Transverse colon (tissue), 4 donors: ENCODE results near the gene CDH22. TPM values are rescaled to one million over a fixed set of nuclear protein-coding genes. Genes with fewer than 3 reads are reported as not detected.

Experiments
- DNase-seq: peaks from one replicate; pipeline ENCODE4 v3.0.0-alpha.2; 2019
- H3K27ac ChIP-seq, 4 donors: fragments of 200-600 bp; sonication (generic); 2 replicates each; pipeline ENCODE4 v1.5.1; 2016 to 2018; ENCODE audit warnings: inconsistent platforms in 4 of 4
- H3K27me3 ChIP-seq: fragments of 200-600 bp; sonication (generic); 2 replicates; pipeline ENCODE4 v1.5.1; 2017; ENCODE audit warnings: inconsistent platforms
- H3K36me3 ChIP-seq, 4 donors: fragments of 200-600 bp; sonication (generic); 2 replicates each; pipeline ENCODE4 v1.5.1; 2017 to 2019; ENCODE audit warnings: inconsistent platforms in 4 of 4
- H3K4me1 ChIP-seq, 4 donors: fragments of 200-600 bp; sonication (generic); 2 replicates each; pipeline ENCODE4 v1.5.1; 2017 to 2020; ENCODE audit warnings: inconsistent platforms in 4 of 4
- H3K4me3 ChIP-seq, 4 donors: fragments of 200-600 bp; sonication (generic); 1 replicate in 1 of 4; 2 replicates in 3 of 4; pipeline versions ENCODE4 v1.5.1 to v1.6.1; 2017 to 2019; ENCODE audit warnings: inconsistent platforms in 4 of 4
- H3K9me3 ChIP-seq, 2 donors: fragments of 200-600 bp; sonication (generic); 2 replicates each; pipeline ENCODE4 v1.5.1; 2017 to 2019; ENCODE audit warnings: inconsistent platforms in 2 of 2
- EP300 ChIP-seq: sonication (generic); formaldehyde crosslinking; IDR thresholded peaks from one replicate; pipeline ENCODE4 v1.6.1; 2017; ENCODE audit warnings: antibody characterized with exemption, low read depth
- POLR2A ChIP-seq: fragments of 450-650 bp; IDR thresholded peaks from one replicate; pipeline ENCODE4 v1.6.1; 2016; ENCODE audit warnings: antibody characterized with exemption, mild to moderate bottlenecking, moderate library complexity
- POLR2AphosphoS5 ChIP-seq, 3 donors: sonication (generic); formaldehyde crosslinking; IDR thresholded peaks; one replicate each; pipeline ENCODE4 v1.6.1; 2016; ENCODE audit warnings: antibody characterized with exemption in 3 of 3
- WGBS, 2 donors: methylation state at CpG; one replicate each; pipeline ENCODE4 v1.1.5; 2018; ENCODE audit warnings: low coverage in 1 of 2; 5-methylcytosine and 5-hydroxymethylcytosine counted together
- in situ Hi-C, 4 donors: fragments of 200-750 bp; cut with MboI; loops; one replicate each; pipeline versions ENCODE4 v1.15.0 to v1.15.1; 2017; ENCODE audit warnings: low sequenced_read_pairs in 3 of 4, low pct_ligation_motif_present in 1 of 4, low pct_unique_long_range_greater_than_20kb in 1 of 4
- intact Hi-C: fragments of 100-400 bp; cut with DNase I; formaldehyde crosslinking; loops from one replicate; pipeline ENCODE4 v1.15.1; 2023; ENCODE audit warnings: low total_unique reads
- total RNA-seq, 4 donors: library from RNA; depleted of rRNA; stranded (reverse); fragments of >200 nt; gene quantifications; one replicate each; pipeline ENCODE4 v1.1.0, GENCODE V29; 2016
- TF ChIP-seq, protein P1 (sequence below), 5 experiments: fragments of 200-600 bp in 3 of 5; fragments of 450-650 bp in 2 of 5; sonication (generic) in 3 of 5; IDR thresholded peaks; 1 replicate in 2 of 5; 2 replicates in 3 of 5; pipeline ENCODE4 v1.5.1; 2016 to 2017; ENCODE audit warnings: antibody characterized with exemption in 5 of 5, inconsistent platforms in 3 of 5, mild to moderate bottlenecking in 2 of 5, moderate library complexity in 1 of 5

Gene CDH22
- total RNA-seq, 4 donors from 2014 or later, result not detected

DNA sequence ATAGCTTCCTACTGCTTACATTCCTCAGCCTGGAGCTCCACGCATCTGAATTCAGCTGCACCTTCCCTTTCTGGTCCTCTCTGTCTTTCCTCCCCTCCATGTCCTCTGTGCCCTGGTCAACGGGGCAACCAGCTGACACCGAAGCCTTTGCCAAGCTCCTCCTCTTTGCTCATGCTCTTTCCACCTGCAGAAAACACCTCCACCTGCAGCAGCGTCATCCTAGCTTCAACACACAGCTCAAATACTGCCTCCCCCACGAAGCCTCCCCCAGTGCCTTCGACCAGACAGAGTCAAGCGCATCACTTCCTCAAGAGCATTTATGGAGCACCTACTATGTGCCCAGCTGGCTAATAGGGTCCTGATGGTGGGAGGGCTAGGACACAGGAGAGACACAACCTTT lies 9.2 kb downstream of the CDH22 start:
- in situ Hi-C loops, result no loop called here

DNA sequence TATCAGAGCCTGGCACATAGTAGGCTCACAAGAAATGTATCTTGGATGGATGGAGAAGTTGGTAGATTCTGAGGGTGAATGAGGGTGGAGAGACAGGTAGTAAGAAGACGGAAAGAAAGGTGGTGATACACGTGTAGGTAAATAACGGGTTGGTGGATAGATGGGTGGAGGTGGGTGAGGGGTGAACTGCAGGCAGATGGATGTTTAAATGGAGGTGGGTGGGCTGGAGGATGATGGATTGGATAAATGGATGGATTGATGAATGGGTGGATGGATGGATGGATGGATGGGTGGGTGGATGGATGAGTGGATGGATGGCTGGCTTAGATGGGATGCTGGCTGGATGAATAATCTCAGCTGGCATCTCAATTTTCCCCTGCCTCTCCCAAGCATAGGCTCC lies 9.9 kb downstream of the CDH22 start:
- H3K4me3 ChIP-seq, result no peak overlapping the region
- no peak for DNase-seq
- H3K27me3 ChIP-seq, result peaks cover 59% of the 10 kb centered on the region
- TF ChIP-seq POLR2AphosphoS5 (IDR thresholded peaks at IDR 0.05), result no peak
- TF ChIP-seq, protein P1, sequence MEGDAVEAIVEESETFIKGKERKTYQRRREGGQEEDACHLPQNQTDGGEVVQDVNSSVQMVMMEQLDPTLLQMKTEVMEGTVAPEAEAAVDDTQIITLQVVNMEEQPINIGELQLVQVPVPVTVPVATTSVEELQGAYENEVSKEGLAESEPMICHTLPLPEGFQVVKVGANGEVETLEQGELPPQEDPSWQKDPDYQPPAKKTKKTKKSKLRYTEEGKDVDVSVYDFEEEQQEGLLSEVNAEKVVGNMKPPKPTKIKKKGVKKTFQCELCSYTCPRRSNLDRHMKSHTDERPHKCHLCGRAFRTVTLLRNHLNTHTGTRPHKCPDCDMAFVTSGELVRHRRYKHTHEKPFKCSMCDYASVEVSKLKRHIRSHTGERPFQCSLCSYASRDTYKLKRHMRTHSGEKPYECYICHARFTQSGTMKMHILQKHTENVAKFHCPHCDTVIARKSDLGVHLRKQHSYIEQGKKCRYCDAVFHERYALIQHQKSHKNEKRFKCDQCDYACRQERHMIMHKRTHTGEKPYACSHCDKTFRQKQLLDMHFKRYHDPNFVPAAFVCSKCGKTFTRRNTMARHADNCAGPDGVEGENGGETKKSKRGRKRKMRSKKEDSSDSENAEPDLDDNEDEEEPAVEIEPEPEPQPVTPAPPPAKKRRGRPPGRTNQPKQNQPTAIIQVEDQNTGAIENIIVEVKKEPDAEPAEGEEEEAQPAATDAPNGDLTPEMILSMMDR (IDR thresholded peaks at IDR 0.05), result no peak
- TF ChIP-seq EP300, result no peak
- intact Hi-C loops (no loop called here), in situ Hi-C loops (no loop called here)
- no peaks in the 10 kb centered on the region for H3K4me1 ChIP-seq
- no peaks in the 10 kb centered on the region for H3K36me3 ChIP-seq
- H3K27ac ChIP-seq, result no peak overlapping the region
- no peaks in the 10 kb centered on the region for H3K9me3 ChIP-seq
- 70 to 73% methylated on average over 3 of the region's 3 CpGs for WGBS, 2 donors

More for the DNA sequence above, 9.2 kb downstream of the CDH22 start:
- no peaks in the 10 kb centered on the region for H3K36me3 ChIP-seq
- no peak for DNase-seq
- H3K4me1 ChIP-seq, result no peaks in the 10 kb centered on the region
- intact Hi-C loops, result no loop called here
- 30 to 34% methylated on average over 6 to 7 of the region's 7 CpGs for WGBS, 2 donors
- H3K27me3 ChIP-seq, result peaks cover 59% of the 10 kb centered on the region
- no peak overlapping the region for H3K4me3 ChIP-seq
- H3K9me3 ChIP-seq, result no peaks in the 10 kb centered on the region
- no peak overlapping the region for H3K27ac ChIP-seq
- no peak for TF ChIP-seq POLR2AphosphoS5 (IDR thresholded peaks at IDR 0.05)
- TF ChIP-seq, protein P1 (IDR thresholded peaks at IDR 0.05), result no peak

DNA sequence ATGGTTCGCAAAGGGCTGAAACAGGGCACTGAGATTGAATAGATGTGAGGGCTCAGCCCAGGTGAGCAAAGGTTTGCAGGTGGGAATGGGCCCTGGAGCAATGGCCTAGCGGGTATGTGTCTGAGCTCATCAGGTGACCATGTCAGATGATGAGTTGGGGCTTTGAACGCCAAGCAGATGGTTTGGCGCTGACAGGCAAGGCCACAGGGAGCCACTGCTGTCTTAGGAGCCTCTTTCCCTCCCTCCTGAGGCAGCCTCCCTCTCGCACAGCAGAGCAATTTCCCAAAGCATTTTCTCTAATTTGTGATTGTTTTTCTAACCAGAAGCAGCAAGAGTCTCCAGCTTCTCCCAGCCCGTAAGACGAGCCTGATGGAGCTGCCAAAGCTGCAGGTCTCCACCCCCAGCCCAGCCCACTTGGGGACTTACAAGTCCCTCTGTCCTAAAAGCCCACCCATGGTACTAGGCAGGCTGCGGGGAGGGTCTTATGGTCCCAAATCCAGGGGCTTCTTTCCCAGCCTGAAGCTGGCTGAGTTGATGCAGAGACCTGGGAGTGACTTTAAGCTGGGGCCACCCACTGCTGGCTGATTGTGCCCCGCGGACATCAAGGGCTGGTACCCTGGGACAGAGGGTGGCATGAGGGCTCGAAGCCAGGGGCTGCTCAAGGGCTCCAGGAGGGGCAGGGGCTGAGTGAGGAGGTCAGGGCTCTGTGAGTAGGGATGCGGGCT lies 11.6 kb downstream of the CDH22 start:
- Histone ChIP-seq H3K36me3 (no peaks in the 10 kb centered on the region), H3K4me3 (no peak overlapping the region), H3K9me3 (no peaks in the 10 kb centered on the region), H3K27ac (no peak overlapping the region), H3K27me3 (peaks cover 52% of the 10 kb centered on the region), H3K4me1 (no peaks in the 10 kb centered on the region)
- in situ Hi-C loops, result no loop called here
- 14 to 61% methylated on average over 3 to 12 of the region's 12 CpGs for WGBS, 2 donors
- TF ChIP-seq POLR2AphosphoS5 (IDR thresholded peaks at IDR 0.05) (no peak), EP300 (no peak), POLR2A (no peak)
- intact Hi-C loops, result no loop called here
- DNase-seq, result no peak

DNA sequence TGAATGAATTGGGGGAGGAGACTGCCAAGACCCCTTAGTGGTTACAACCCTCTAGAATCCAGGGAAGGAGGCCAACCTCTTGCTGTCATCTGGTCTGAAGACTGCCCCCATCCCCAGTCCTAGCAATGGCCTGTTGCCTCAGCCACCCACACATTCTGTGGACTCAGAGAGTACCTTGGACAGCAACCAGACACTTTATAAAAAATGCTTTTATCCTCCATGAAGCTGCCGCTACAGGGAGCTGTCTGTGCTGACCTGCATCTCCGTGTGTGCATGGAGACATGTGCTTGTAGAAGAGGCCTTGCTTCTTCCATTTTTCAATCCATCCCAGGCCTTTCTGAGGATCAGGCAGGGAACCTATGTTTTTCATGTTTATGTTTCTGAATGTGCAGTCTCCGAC lies 15.2 kb downstream of the CDH22 start:
- no peaks in the 10 kb centered on the region for H3K9me3 ChIP-seq
- peaks cover 44% of the 10 kb centered on the region for H3K27me3 ChIP-seq
- no peak for DNase-seq
- no peak overlapping the region for H3K27ac ChIP-seq
- H3K36me3 ChIP-seq, result no peaks in the 10 kb centered on the region
- no peak for TF ChIP-seq POLR2AphosphoS5 (IDR thresholded peaks at IDR 0.05)
- no peak for TF ChIP-seq EP300
- intact Hi-C loops (no loop called here), in situ Hi-C loops (no loop called here)
- H3K4me1 ChIP-seq, result no peaks in the 10 kb centered on the region
- WGBS, 2 donors, result 25 to 28% methylated on average over 3 of the region's 3 CpGs
- no peak overlapping the region for H3K4me3 ChIP-seq

DNA sequence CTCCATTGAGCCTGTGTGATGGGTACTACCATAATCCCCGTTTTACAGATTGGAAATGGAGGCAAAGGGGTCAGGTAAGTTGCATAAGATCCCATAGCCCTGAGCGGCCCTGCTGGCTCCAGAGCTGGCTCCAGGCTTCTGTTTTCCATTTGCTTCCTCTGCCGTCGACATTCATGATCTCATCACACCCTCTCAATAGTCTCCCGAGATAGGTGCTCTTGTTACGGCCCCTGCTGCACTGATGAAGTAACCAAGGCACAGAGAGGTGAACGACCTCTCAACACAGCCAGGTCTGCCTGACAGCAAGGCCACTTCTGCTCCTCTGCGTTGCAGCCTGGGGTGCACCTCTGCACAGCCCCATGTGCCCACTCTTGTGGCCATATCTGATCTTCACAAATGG lies 16.9 kb downstream of the CDH22 start:
- no peaks in the 10 kb centered on the region for H3K36me3 ChIP-seq
- no peak overlapping the region for H3K27ac ChIP-seq
- H3K27me3 ChIP-seq, result peaks cover 45% of the 10 kb centered on the region
- H3K4me3 ChIP-seq, result no peak overlapping the region
- in situ Hi-C loops (no loop called here), intact Hi-C loops (no loop called here)
- no peaks in the 10 kb centered on the region for H3K9me3 ChIP-seq
- TF ChIP-seq POLR2AphosphoS5 (IDR thresholded peaks at IDR 0.05) (no peak), POLR2A (no peak), EP300 (no peak)
- TF ChIP-seq, protein P1 (IDR thresholded peaks at IDR 0.05), result no peak
- WGBS, 2 donors, result 51 to 60% methylated on average over 3 to 8 of the region's 8 CpGs
- no peaks in the 10 kb centered on the region for H3K4me1 ChIP-seq
- no peak for DNase-seq
